SK-N-MC (cell line): ENCODE results near the gene AMER2.

Experiments used
- EZH2 ChIP-seq: fragments of 200-600 bp; sonication (generic); IDR thresholded peaks from one replicate; pipeline ENCODE4 v1.6.1; 2017; ENCODE audit warnings: antibody characterized with exemption
- POLR2AphosphoS5 ChIP-seq: IDR thresholded peaks from 2 replicates; pipeline ENCODE4 v1.6.1; 2012; ENCODE audit warnings: mild to moderate bottlenecking, low read depth, low read length, borderline replicate concordance

DNA sequence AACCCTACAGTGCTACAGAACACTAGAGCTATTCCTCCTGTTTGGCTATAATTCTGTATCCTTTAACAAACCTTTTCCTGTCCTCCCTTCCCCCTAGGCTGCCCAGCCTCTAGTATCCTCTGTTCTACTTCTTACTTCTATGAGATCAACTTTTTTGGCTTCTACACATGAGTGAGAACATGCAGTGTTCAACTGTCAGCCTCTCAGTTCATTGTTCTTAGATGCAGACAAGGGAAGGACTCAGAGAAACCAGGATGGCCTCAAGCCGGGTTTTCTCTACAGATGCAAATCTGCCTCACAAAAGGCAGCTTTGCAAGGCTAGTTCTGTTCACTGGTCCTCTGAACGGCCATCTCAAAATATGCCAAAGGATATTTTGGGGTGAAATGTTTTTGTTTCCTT is 18.4 kb downstream of the AMER2 start:
- TF ChIP-seq POLR2AphosphoS5 (no peak), EZH2 (no peak)
